Tibial nerve (tissue), 4 donors: ENCODE data around the gene ATG14.

ENCODE experiments used
- EP300 ChIP-seq, 2 donors: sonication (generic); formaldehyde crosslinking; IDR thresholded peaks; one replicate each; pipeline ENCODE4 v1.6.1; 2017; ENCODE audit warnings: antibody characterized with exemption in 2 of 2, mild to moderate bottlenecking in 1 of 2
- POLR2A ChIP-seq, 2 donors: fragments of 450-650 bp; IDR thresholded peaks; one replicate each; pipeline ENCODE4 v1.6.1; 2017; ENCODE audit warnings: antibody characterized with exemption in 2 of 2, mild to moderate bottlenecking in 2 of 2, moderate library complexity in 2 of 2
- TF ChIP-seq, protein P1 (sequence below), 5 experiments: fragments of 200-600 bp in 3 of 5; fragments of 450-650 bp in 2 of 5; sonication (generic) in 3 of 5; IDR thresholded peaks; one replicate each; pipeline ENCODE4 v1.5.1; 2016 to 2019; ENCODE audit warnings: antibody characterized with exemption in 5 of 5, mild to moderate bottlenecking in 3 of 5, moderate library complexity in 2 of 5

DNA sequence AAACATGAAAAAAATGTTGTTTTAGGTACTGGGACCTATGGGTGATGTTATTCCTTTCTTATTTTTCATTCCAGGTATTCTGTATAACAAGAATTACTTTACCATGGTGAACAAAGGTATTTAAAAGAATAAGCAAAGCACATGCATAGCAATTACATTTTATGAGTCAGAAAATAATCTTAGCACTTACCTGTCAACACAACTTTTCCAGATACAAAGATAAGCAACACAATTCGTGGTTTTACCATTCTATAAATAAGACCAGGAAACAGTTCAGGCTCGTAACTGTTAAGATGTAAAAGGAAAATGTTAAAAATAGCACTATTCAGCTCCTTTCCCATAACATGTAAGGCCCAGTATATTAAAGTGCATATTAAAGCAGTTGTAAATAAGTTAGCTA is 12.3 kb upstream of the ATG14 start:
- TF ChIP-seq, protein P1, sequence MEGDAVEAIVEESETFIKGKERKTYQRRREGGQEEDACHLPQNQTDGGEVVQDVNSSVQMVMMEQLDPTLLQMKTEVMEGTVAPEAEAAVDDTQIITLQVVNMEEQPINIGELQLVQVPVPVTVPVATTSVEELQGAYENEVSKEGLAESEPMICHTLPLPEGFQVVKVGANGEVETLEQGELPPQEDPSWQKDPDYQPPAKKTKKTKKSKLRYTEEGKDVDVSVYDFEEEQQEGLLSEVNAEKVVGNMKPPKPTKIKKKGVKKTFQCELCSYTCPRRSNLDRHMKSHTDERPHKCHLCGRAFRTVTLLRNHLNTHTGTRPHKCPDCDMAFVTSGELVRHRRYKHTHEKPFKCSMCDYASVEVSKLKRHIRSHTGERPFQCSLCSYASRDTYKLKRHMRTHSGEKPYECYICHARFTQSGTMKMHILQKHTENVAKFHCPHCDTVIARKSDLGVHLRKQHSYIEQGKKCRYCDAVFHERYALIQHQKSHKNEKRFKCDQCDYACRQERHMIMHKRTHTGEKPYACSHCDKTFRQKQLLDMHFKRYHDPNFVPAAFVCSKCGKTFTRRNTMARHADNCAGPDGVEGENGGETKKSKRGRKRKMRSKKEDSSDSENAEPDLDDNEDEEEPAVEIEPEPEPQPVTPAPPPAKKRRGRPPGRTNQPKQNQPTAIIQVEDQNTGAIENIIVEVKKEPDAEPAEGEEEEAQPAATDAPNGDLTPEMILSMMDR (IDR thresholded peaks at IDR 0.05) = no peak
- TF ChIP-seq POLR2A (IDR thresholded peaks at IDR 0.05) (no peak), EP300 (IDR thresholded peaks at IDR 0.05) (no peak)
